Liver (tissue), 9 donors: Measurements from ENCODE around the gene CENPC. TPM values are rescaled to one million over a fixed set of nuclear protein-coding genes. Genes with fewer than 3 reads are reported as not detected.

Experiments
- DNase-seq: peaks from one replicate; pipeline ENCODE4 v3.0.0-alpha.2; 2017; ENCODE audit warnings: low spot score
- H3K27ac ChIP-seq, 2 donors: one replicate each; pipeline ENCODE4 v1.7.0; 2013; ENCODE audit warnings: inconsistent platforms in 2 of 2, low read length in 2 of 2, control low read depth in 1 of 2, low read depth in 1 of 2, mild to moderate bottlenecking in 1 of 2
- H3K27me3 ChIP-seq, 4 donors: one replicate each; pipeline versions ENCODE4 v1.6.1 to v1.7.0; 2013; ENCODE audit warnings: low read length in 3 of 4, inconsistent platforms in 1 of 4, mild to moderate bottlenecking in 1 of 4, moderate library complexity in 1 of 4; ENCODE audit not compliant: control insufficient read depth in 4 of 4, insufficient read depth in 4 of 4
- H3K36me3 ChIP-seq, 4 donors: one replicate each; pipeline versions ENCODE4 v1.6.1 to v1.7.0; 2013; ENCODE audit warnings: low read length in 3 of 4, mild to moderate bottlenecking in 3 of 4, low read depth in 1 of 4, moderate library complexity in 1 of 4; ENCODE audit not compliant: control insufficient read depth in 4 of 4, insufficient read depth in 3 of 4
- H3K4me1 ChIP-seq, 4 donors: one replicate each; pipeline versions ENCODE4 v1.6.1 to v1.7.0; 2013; ENCODE audit warnings: low read length in 3 of 4, mild to moderate bottlenecking in 3 of 4, moderate library complexity in 1 of 4; ENCODE audit not compliant: control insufficient read depth in 4 of 4, insufficient read depth in 4 of 4
- H3K4me3 ChIP-seq, 3 donors: one replicate each; pipeline versions ENCODE4 v1.6.1 to v1.7.0; 2013; ENCODE audit warnings: low read length in 3 of 3, control low read depth in 1 of 3, low read depth in 1 of 3, mild to moderate bottlenecking in 1 of 3
- H3K9ac ChIP-seq, 2 donors: one replicate each; pipeline ENCODE4 v1.7.0; 2013; ENCODE audit warnings: low read length in 2 of 2, mild to moderate bottlenecking in 2 of 2, moderate library complexity in 2 of 2, control low read depth in 1 of 2, low read depth in 1 of 2
- H3K9me3 ChIP-seq, 4 donors: one replicate each; pipeline versions ENCODE4 v1.6.1 to v1.7.0; 2013; ENCODE audit warnings: low read length in 3 of 4; ENCODE audit not compliant: control insufficient read depth in 4 of 4
- EGR1 ChIP-seq, 2 donors: IDR thresholded peaks; 2 replicates each; pipeline ENCODE4 v1.6.1; 2016 to 2018; ENCODE audit warnings: antibody characterized with exemption in 2 of 2, low read depth in 2 of 2
- FOXA1 ChIP-seq: IDR thresholded peaks from 2 replicates; pipeline ENCODE4 v1.6.1; 2016; ENCODE audit warnings: antibody characterized with exemption
- FOXA2 ChIP-seq: IDR thresholded peaks from 2 replicates; pipeline ENCODE4 v1.6.1; 2016; ENCODE audit warnings: antibody characterized with exemption
- GABPA ChIP-seq, 2 donors: IDR thresholded peaks in 1 of 2; conservative IDR thresholded peaks in 1 of 2; 2 replicates each; pipeline ENCODE4 v1.6.1; 2016; ENCODE audit warnings: antibody characterized with exemption in 2 of 2, mild to moderate bottlenecking in 1 of 2, moderate library complexity in 1 of 2
- HNF4A ChIP-seq, 2 donors: conservative IDR thresholded peaks; 2 replicates each; pipeline ENCODE4 v1.6.1; 2016; ENCODE audit warnings: antibody characterized with exemption in 2 of 2, mild to moderate bottlenecking in 2 of 2
- HNF4G ChIP-seq: IDR thresholded peaks from 2 replicates; pipeline ENCODE4 v1.6.1; 2016; ENCODE audit warnings: antibody characterized with exemption
- JUND ChIP-seq, 2 donors: IDR thresholded peaks; 2 replicates each; pipeline ENCODE4 v1.6.1; 2016; ENCODE audit warnings: antibody characterized with exemption in 2 of 2
- NR2F2 ChIP-seq: IDR thresholded peaks from 2 replicates; pipeline ENCODE4 v1.6.1; 2016; ENCODE audit warnings: antibody characterized with exemption
- RAD21 ChIP-seq, 2 donors: IDR thresholded peaks; 2 replicates each; pipeline ENCODE4 v1.6.1; 2016; ENCODE audit warnings: antibody characterized with exemption in 2 of 2, mild to moderate bottlenecking in 2 of 2
- RXRA ChIP-seq, 2 donors: IDR thresholded peaks; 2 replicates each; pipeline ENCODE4 v1.6.1; 2017 to 2018; ENCODE audit warnings: antibody characterized with exemption in 2 of 2, mild to moderate bottlenecking in 1 of 2
- SP1 ChIP-seq: IDR thresholded peaks from 2 replicates; pipeline ENCODE4 v1.6.1; 2018; ENCODE audit warnings: antibody characterized with exemption, mild to moderate bottlenecking
- YY1 ChIP-seq: IDR thresholded peaks from 2 replicates; pipeline ENCODE4 v1.6.1; 2016; ENCODE audit warnings: antibody characterized with exemption, mild to moderate bottlenecking
- WGBS: extraction: QIAGEN DNeasy Blood & Tissue Kit; methylation state at CpG from one replicate; pipeline ENCODE4 v1.1.7; 2013; 5-methylcytosine and 5-hydroxymethylcytosine counted together
- polyA plus RNA-seq, 2 donors: library from polyadenylated mRNA; stranded (reverse) in 1 of 2; unstranded in 1 of 2; fragments of 200-250 nt in 1 of 2; fragments of >200 nt in 1 of 2; fragmentation: Nextera tagmentation in 1 of 2; extraction: Ambion mirVana in 1 of 2; gene quantifications; one replicate each; pipeline versions ENCODE4 v1.2.1 to v1.2.3, GENCODE V29; 2013 to 2015
- total RNA-seq, 2 donors: library from RNA; depleted of rRNA; stranded (reverse); fragments of >200 nt; gene quantifications; one replicate each; pipeline ENCODE4 v1.2.3, GENCODE V29; 2014
- TF ChIP-seq, protein P1 (sequence below): IDR thresholded peaks from 2 replicates; pipeline ENCODE4 v1.6.1; 2016; ENCODE audit warnings: antibody characterized with exemption
- TF ChIP-seq, protein P2 (sequence below): IDR thresholded peaks from 2 replicates; pipeline ENCODE4 v1.6.1; 2016; ENCODE audit warnings: antibody characterized with exemption, mild to moderate bottlenecking
- TF ChIP-seq, protein P3 (sequence below): fragments of 150-350 bp; IDR thresholded peaks from 2 replicates; pipeline ENCODE4 v1.5.1; 2017; ENCODE audit warnings: improper control_type of control experiment, low read depth, low read length; ENCODE audit not compliant: missing input control
- TF ChIP-seq, protein P4 (sequence below): IDR thresholded peaks from 2 replicates; pipeline ENCODE4 v1.6.1; 2016; ENCODE audit warnings: antibody characterized with exemption
- TF ChIP-seq, protein P5 (sequence below): IDR thresholded peaks from 2 replicates; pipeline ENCODE4 v1.6.1; 2016; ENCODE audit warnings: antibody characterized with exemption
- donor health status: healthy.
- donor health status: healthy.
- donor health status: healthy.
- donor health status: healthy.
- donor health status: healthy.

The CENPC gene
- total and polyA plus RNA-seq, 4 donors: 1.9 to 14.9 (median 9.6) TPM

DNA sequence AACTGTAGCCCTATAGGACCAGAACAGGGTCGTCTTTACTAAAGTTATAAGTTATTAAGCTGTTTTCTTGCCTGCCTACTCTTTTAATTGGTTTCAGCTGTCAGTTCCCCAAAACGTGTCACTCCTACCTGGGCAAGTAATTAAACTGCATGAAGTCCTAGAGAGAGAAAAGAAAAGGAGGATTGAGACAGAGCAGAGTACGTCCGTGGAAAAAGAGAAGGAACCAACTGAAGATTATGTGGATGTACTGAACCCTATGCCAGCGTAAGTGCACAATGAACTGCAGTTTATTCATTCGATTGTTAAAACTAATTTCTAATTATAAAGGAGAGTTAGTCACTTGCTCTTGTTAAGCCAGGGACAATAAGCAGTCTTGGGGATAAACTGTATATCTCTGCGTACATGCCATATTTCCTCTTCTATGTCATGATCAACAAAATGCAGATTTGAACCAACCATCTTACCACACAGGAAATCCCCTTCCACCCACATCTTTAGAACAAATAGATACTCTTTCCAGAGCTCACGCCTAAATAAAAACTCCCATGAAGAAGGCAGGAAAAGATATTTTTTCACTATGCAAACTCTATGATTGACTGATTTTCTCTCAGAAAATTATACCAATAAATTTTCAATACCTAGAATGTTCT, 36.0 kb upstream of the CENPC start:
- no peak overlapping the region for H3K27ac ChIP-seq
- no peaks in the 10 kb centered on the region for H3K36me3 ChIP-seq
- H3K9ac ChIP-seq: no peak overlapping the region
- WGBS: 74% methylated on average over 8 of the region's 8 CpGs
- TF ChIP-seq, protein P1, sequence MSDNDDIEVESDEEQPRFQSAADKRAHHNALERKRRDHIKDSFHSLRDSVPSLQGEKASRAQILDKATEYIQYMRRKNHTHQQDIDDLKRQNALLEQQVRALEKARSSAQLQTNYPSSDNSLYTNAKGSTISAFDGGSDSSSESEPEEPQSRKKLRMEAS: no peak
- no peak for TF ChIP-seq YY1
- no peak for TF ChIP-seq EGR1 (IDR thresholded peaks at IDR 0.05; ENCODE audit: low read depth in 2 of 2)
- DNase-seq: no peak
- H3K27me3 ChIP-seq: no peaks in the 10 kb centered on the region
- no peaks in the 10 kb centered on the region for H3K4me1 ChIP-seq
- H3K9me3 ChIP-seq: no peaks in the 10 kb centered on the region
- no peak overlapping the region for H3K4me3 ChIP-seq

DNA sequence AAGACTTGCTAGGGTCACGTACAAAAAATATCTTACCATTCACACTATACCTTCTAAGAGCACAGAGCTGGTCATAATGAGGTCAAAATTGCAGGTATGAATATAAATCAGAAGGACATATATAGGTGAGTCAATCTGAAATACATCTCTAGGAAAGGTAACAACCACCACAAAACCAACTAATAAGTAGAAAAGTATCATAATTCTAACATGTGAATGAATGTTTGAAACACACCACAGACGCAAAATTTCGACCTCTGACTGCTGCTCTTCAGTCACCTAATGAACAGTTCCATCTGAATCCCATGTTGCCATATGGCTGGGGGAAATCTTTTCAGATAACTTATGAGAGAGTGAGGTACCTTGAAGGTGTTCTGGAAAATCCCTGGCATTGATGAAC, 35.3 kb upstream of the CENPC start:
- no peaks in the 10 kb centered on the region for H3K4me1 ChIP-seq
- DNase-seq: no peak
- H3K9me3 ChIP-seq: no peaks in the 10 kb centered on the region
- 80% methylated on average over 3 of the region's 3 CpGs for WGBS
- H3K4me3 ChIP-seq: no peak overlapping the region
- H3K27me3 ChIP-seq: no peaks in the 10 kb centered on the region
- H3K36me3 ChIP-seq: no peaks in the 10 kb centered on the region
- no peak overlapping the region for H3K9ac ChIP-seq
- H3K27ac ChIP-seq: no peak overlapping the region
- TF ChIP-seq SP1: no peak
- no peak for TF ChIP-seq RAD21 (IDR thresholded peaks at IDR 0.05)
- TF ChIP-seq, protein P2, sequence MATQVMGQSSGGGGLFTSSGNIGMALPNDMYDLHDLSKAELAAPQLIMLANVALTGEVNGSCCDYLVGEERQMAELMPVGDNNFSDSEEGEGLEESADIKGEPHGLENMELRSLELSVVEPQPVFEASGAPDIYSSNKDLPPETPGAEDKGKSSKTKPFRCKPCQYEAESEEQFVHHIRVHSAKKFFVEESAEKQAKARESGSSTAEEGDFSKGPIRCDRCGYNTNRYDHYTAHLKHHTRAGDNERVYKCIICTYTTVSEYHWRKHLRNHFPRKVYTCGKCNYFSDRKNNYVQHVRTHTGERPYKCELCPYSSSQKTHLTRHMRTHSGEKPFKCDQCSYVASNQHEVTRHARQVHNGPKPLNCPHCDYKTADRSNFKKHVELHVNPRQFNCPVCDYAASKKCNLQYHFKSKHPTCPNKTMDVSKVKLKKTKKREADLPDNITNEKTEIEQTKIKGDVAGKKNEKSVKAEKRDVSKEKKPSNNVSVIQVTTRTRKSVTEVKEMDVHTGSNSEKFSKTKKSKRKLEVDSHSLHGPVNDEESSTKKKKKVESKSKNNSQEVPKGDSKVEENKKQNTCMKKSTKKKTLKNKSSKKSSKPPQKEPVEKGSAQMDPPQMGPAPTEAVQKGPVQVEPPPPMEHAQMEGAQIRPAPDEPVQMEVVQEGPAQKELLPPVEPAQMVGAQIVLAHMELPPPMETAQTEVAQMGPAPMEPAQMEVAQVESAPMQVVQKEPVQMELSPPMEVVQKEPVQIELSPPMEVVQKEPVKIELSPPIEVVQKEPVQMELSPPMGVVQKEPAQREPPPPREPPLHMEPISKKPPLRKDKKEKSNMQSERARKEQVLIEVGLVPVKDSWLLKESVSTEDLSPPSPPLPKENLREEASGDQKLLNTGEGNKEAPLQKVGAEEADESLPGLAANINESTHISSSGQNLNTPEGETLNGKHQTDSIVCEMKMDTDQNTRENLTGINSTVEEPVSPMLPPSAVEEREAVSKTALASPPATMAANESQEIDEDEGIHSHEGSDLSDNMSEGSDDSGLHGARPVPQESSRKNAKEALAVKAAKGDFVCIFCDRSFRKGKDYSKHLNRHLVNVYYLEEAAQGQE: no peak
- TF ChIP-seq FOXA1: no peak
- TF ChIP-seq, protein P1: no peak
- TF ChIP-seq RXRA (IDR thresholded peaks at IDR 0.05): no peak
- TF ChIP-seq, protein P3, sequence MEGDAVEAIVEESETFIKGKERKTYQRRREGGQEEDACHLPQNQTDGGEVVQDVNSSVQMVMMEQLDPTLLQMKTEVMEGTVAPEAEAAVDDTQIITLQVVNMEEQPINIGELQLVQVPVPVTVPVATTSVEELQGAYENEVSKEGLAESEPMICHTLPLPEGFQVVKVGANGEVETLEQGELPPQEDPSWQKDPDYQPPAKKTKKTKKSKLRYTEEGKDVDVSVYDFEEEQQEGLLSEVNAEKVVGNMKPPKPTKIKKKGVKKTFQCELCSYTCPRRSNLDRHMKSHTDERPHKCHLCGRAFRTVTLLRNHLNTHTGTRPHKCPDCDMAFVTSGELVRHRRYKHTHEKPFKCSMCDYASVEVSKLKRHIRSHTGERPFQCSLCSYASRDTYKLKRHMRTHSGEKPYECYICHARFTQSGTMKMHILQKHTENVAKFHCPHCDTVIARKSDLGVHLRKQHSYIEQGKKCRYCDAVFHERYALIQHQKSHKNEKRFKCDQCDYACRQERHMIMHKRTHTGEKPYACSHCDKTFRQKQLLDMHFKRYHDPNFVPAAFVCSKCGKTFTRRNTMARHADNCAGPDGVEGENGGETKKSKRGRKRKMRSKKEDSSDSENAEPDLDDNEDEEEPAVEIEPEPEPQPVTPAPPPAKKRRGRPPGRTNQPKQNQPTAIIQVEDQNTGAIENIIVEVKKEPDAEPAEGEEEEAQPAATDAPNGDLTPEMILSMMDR: no peak
- TF ChIP-seq FOXA2: no peak
- no peak for TF ChIP-seq EGR1 (IDR thresholded peaks at IDR 0.05; ENCODE audit: low read depth in 2 of 2)
- TF ChIP-seq HNF4A (conservative IDR thresholded peaks at IDR 0.05): no peak
- no peak for TF ChIP-seq JUND (IDR thresholded peaks at IDR 0.05)
- no peak for TF ChIP-seq GABPA (IDR thresholded peaks at IDR 0.05 in 1 of 2, conservative IDR thresholded peaks at IDR 0.05 in 1 of 2)
- no peak for TF ChIP-seq HNF4G
- TF ChIP-seq NR2F2: no peak
- TF ChIP-seq, protein P4, sequence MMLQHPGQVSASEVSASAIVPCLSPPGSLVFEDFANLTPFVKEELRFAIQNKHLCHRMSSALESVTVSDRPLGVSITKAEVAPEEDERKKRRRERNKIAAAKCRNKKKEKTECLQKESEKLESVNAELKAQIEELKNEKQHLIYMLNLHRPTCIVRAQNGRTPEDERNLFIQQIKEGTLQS: no peak
- TF ChIP-seq YY1: no peak
- TF ChIP-seq, protein P5, sequence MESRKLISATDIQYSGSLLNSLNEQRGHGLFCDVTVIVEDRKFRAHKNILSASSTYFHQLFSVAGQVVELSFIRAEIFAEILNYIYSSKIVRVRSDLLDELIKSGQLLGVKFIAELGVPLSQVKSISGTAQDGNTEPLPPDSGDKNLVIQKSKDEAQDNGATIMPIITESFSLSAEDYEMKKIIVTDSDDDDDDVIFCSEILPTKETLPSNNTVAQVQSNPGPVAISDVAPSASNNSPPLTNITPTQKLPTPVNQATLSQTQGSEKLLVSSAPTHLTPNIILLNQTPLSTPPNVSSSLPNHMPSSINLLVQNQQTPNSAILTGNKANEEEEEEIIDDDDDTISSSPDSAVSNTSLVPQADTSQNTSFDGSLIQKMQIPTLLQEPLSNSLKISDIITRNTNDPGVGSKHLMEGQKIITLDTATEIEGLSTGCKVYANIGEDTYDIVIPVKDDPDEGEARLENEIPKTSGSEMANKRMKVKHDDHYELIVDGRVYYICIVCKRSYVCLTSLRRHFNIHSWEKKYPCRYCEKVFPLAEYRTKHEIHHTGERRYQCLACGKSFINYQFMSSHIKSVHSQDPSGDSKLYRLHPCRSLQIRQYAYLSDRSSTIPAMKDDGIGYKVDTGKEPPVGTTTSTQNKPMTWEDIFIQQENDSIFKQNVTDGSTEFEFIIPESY: no peak
